GM23338 (cell line): Measurements from ENCODE around the gene DOLPP1. TPM values are rescaled to one million over a fixed set of nuclear protein-coding genes. Genes with fewer than 3 reads are reported as not detected.
A peak's percentile ranks its signal among the peaks of the same experiment; 100 is the strongest.

ENCODE experiments used
- ATAC-seq: fragments of 200-7000 bp; cut with Tn5 transposase; 3 replicates; pipeline ENCODE4 v1.9.1; 2020
- DNase-seq: peaks from one replicate; pipeline ENCODE4 v3.0.0-alpha.2; 2015; ENCODE audit warnings: low spot score
- H2AFZ ChIP-seq: fragments of 200-600 bp; sonication (generic); 2 replicates; pipeline ENCODE4 v1.8.0; 2016; ENCODE audit warnings: antibody characterized with exemption, mild to moderate bottlenecking, moderate library complexity
- H3F3A ChIP-seq: fragments of 200-600 bp; sonication (generic); replicated peaks from 2 replicates; pipeline ENCODE4 v1.8.0; 2017; ENCODE audit warnings: antibody characterized with exemption, mixed run types, low read depth
- H3K27ac ChIP-seq: fragments of 200-600 bp; sonication (generic); 2 replicates; pipeline ENCODE4 v1.6.1; 2016; ENCODE audit warnings: low read depth
- H3K27me3 ChIP-seq: fragments of 200-600 bp; sonication (generic); 2 replicates; pipeline ENCODE4 v1.8.0; 2016; ENCODE audit warnings: mild to moderate bottlenecking, mixed run types, moderate library complexity; ENCODE audit not compliant: insufficient read depth
- H3K36me3 ChIP-seq: fragments of 200-600 bp; sonication (generic); 2 replicates; pipeline ENCODE4 v1.8.0; 2016; ENCODE audit warnings: mild to moderate bottlenecking; ENCODE audit not compliant: insufficient read depth
- H3K4me1 ChIP-seq: fragments of 200-600 bp; sonication (generic); 2 replicates; pipeline ENCODE4 v1.8.0; 2016; ENCODE audit warnings: mild to moderate bottlenecking, moderate library complexity; ENCODE audit not compliant: insufficient read depth
- H3K4me2 ChIP-seq: fragments of 200-600 bp; sonication (generic); 2 replicates; pipeline ENCODE4 v1.7.1; 2017; ENCODE audit warnings: mixed run types
- H3K4me3 ChIP-seq: fragments of 200-600 bp; sonication (generic); 2 replicates; pipeline ENCODE4 v1.6.1; 2016; ENCODE audit warnings: mixed run types
- H3K79me2 ChIP-seq: fragments of 200-600 bp; sonication (generic); replicated peaks from 2 replicates; pipeline ENCODE4 v1.8.0; 2017; ENCODE audit warnings: mild to moderate bottlenecking; ENCODE audit not compliant: insufficient read depth
- H3K9me2 ChIP-seq: fragments of 200-600 bp; sonication (generic); 2 replicates; pipeline ENCODE4 v1.8.0; 2017; ENCODE audit not compliant: insufficient read depth
- H4K20me1 ChIP-seq: fragments of 200-600 bp; sonication (generic); replicated peaks from 2 replicates; pipeline ENCODE4 v1.8.0; 2017; ENCODE audit warnings: mild to moderate bottlenecking; ENCODE audit not compliant: insufficient read depth
- H3K27ac Mint-ChIP-seq: 2 replicates; pipeline ENCODE4 v1.8.0; 2020; ENCODE audit warnings: inconsistent platforms, mild to moderate bottlenecking, moderate library complexity, mixed read lengths
- H3K27me3 Mint-ChIP-seq: 3 replicates; pipeline ENCODE4 v1.8.0; 2022; ENCODE audit warnings: low read depth, mild to moderate bottlenecking, moderate library complexity, mixed read lengths, inconsistent platforms; ENCODE audit not compliant: insufficient read depth, poor library complexity
- H3K36me3 Mint-ChIP-seq: 3 replicates; pipeline ENCODE4 v1.8.0; 2021; ENCODE audit warnings: low read depth, mild to moderate bottlenecking, inconsistent platforms, moderate library complexity, mixed read lengths
- H3K4me1 Mint-ChIP-seq: 3 replicates; pipeline ENCODE4 v1.8.0; 2020; ENCODE audit warnings: mild to moderate bottlenecking, inconsistent platforms, mixed read lengths
- H3K4me3 Mint-ChIP-seq: 3 replicates; pipeline ENCODE4 v1.8.0; 2021; ENCODE audit warnings: moderate library complexity, mild to moderate bottlenecking, inconsistent platforms, mixed read lengths
- H3K9me3 Mint-ChIP-seq: 3 replicates; pipeline ENCODE4 v1.8.0; 2020; ENCODE audit warnings: moderate library complexity, mild to moderate bottlenecking, inconsistent platforms, mixed read lengths
- CREB1 ChIP-seq: fragments of 250-450 bp; sonication (Bioruptor Pico); IDR thresholded peaks from 2 replicates; pipeline ENCODE4 v1.5.0; 2020; ENCODE audit warnings: low read depth, mild to moderate bottlenecking, moderate library complexity
- ETS1 ChIP-seq: IDR thresholded peaks from 2 replicates; pipeline ENCODE4 v1.6.1; 2016; ENCODE audit warnings: antibody characterized with exemption
- EZH2phosphoT487 ChIP-seq: fragments of 200-600 bp; sonication (generic); IDR thresholded peaks from one replicate; pipeline ENCODE4 v1.8.1; 2018; ENCODE audit warnings: antibody characterized with exemption; ENCODE audit not compliant: unreplicated experiment
- JUNB ChIP-seq: IDR thresholded peaks from one replicate; pipeline ENCODE4 v1.6.1; 2016; ENCODE audit warnings: antibody characterized with exemption; ENCODE audit not compliant: unreplicated experiment
- ZNF462 ChIP-seq: fragments of 250-450 bp; sonication (Bioruptor Pico); IDR thresholded peaks from 2 replicates; pipeline ENCODE4 v1.5.0; 2020; ENCODE audit warnings: mild to moderate bottlenecking, moderate library complexity
- polyA plus RNA-seq: library from polyadenylated mRNA; unstranded; fragments of >200 nt; fragmentation: Nextera tagmentation; extraction: Ambion mirVana; gene quantifications from 2 replicates; pipeline ENCODE4 v1.2.1, GENCODE V29; 2016
- total RNA-seq: library from RNA; depleted of rRNA; stranded (reverse); fragments of >200 nt; shearing (Covaris generic); gene quantifications from 2 replicates; pipeline ENCODE4 v1.2.3, GENCODE V29; 2014

DOLPP1 gene
- total and polyA plus RNA-seq, 2 experiments from 2014 or later: 23.3 to 31.9 TPM

DNA sequence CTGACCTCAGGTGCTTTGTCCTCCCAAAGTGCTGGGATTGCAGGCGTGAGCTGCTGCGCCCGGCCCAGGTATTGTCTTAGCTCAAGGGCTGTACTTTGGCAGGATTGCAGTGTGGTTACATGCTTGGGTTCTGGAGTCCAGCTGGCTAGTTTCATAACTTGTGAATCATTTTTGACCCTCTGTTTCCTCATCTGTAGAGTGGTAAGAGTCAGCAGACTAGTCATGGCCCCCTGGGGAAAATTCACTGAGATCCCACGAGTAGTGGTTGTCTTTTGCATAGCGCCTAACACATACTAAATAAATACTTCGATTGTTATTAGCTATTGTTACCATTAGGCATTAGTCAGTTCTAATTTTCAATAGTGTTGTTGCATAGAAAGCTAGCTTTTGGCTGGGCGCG lies 44.6 kb downstream of the DOLPP1 start:
- Mint-ChIP-seq H3K36me3 (peaks cover 67% of the 10 kb centered on the region), H3K4me3 (no peak overlapping the region), H3K27me3 (peaks cover 9% of the 10 kb centered on the region), H3K27ac (peak overlapping the region; percentile 48; the same call in 1 of the 2 replicates), H3K4me1 (peaks cover 19% of the 10 kb centered on the region), H3K9me3 (no peaks in the 10 kb centered on the region)
- H3K4me1 ChIP-seq: peaks cover 16% of the 10 kb centered on the region
- H2AFZ ChIP-seq: no peak overlapping the region
- H3K27ac ChIP-seq: peak overlapping the region; percentile 59; the same call in 1 of the 2 replicates
- H3F3A ChIP-seq: peaks cover 5% of the 10 kb centered on the region; the same call in 1 of the 2 replicates
- H3K4me3 ChIP-seq: no peak overlapping the region
- H3K79me2 ChIP-seq: peaks cover 25% of the 10 kb centered on the region; the same call in 1 of the 2 replicates
- no peaks in the 10 kb centered on the region for H3K9me2 ChIP-seq
- peaks cover 15% of the 10 kb centered on the region for H3K36me3 ChIP-seq
- no peak for TF ChIP-seq CREB1 (CRISPR knock-in tag)
- TF ChIP-seq JUNB: no peak
- no peak for TF ChIP-seq EZH2phosphoT487
- no peak for TF ChIP-seq ETS1
- H3K4me2 ChIP-seq: no peak overlapping the region
- DNase-seq (no peak), ATAC-seq (no peak)
- no peaks in the 10 kb centered on the region for H3K27me3 ChIP-seq
- H4K20me1 ChIP-seq: no peaks in the 10 kb centered on the region

GRCh38 chr9:129126749-129127618 lies 46.1 kb downstream of the DOLPP1 start:
- Histone ChIP-seq H3K4me1 (peaks cover 16% of the 10 kb centered on the region), H3K4me2 (peak overlapping the region; percentile 41), H3K27me3 (no peaks in the 10 kb centered on the region), H3F3A (peaks cover 10% of the 10 kb centered on the region; the same call in 1 of the 2 replicates), H4K20me1 (0 out of 2 replicates have a peak, but pooled peaks cover 2% of the 10 kb centered on the region), H3K36me3 (peaks cover 17% of the 10 kb centered on the region), H3K27ac (peak overlapping the region; percentile 77), H2AFZ (no peak overlapping the region), H3K4me3 (no peak overlapping the region), H3K79me2 (peaks cover 22% of the 10 kb centered on the region; the same call in 1 of the 2 replicates), H3K9me2 (no peaks in the 10 kb centered on the region)
- Mint-ChIP-seq H3K4me1 (peaks cover 22% of the 10 kb centered on the region), H3K27me3 (peaks cover 8% of the 10 kb centered on the region), H3K9me3 (no peaks in the 10 kb centered on the region), H3K27ac (peak overlapping the region; percentile 93), H3K36me3 (peaks cover 66% of the 10 kb centered on the region), H3K4me3 (peak overlapping the region; percentile 18; the same call in 2 of the 3 replicates)
- no peak for TF ChIP-seq EZH2phosphoT487
- peak; percentile 70 for TF ChIP-seq ZNF462 (CRISPR knock-in tag)
- DNase-seq (peak; percentile 77), ATAC-seq (peak; percentile 94)
